Ascending aorta (tissue), 2 donors: Measurements from ENCODE around the gene ENKUR. TPM values are rescaled to one million over a fixed set of nuclear protein-coding genes. Genes with fewer than 3 reads are reported as not detected.
A peak's percentile ranks its signal among the peaks of the same experiment; 100 is the strongest.
"Not testable (repeated sequence)": the region's sequence is repeated elsewhere in the genome, so short reads cannot be mapped to it uniquely, and the experiment has no call there.

ENCODE experiments used
- DNase-seq, 2 donors: peaks; one replicate each; pipeline ENCODE4 v3.0.0-alpha.2; 2019; ENCODE audit warnings: low spot score in 2 of 2
- H3K27ac ChIP-seq, 2 donors: fragments of 200-600 bp; sonication (generic); one replicate each; pipeline ENCODE4 v1.5.1; 2016 to 2017; ENCODE audit warnings: mild to moderate bottlenecking in 1 of 2
- H3K27me3 ChIP-seq: fragments of 200-600 bp; sonication (generic); one replicate; pipeline ENCODE4 v1.5.1; 2017
- H3K36me3 ChIP-seq, 2 donors: fragments of 200-600 bp; sonication (generic); one replicate each; pipeline ENCODE4 v1.5.1; 2016
- H3K4me1 ChIP-seq, 2 donors: fragments of 200-600 bp; sonication (generic); one replicate each; pipeline ENCODE4 v1.5.1; 2016 to 2017; ENCODE audit warnings: mild to moderate bottlenecking in 1 of 2
- H3K4me3 ChIP-seq, 2 donors: fragments of 200-600 bp; sonication (generic); one replicate each; pipeline ENCODE4 v1.5.1; 2016 to 2017; ENCODE audit warnings: mild to moderate bottlenecking in 1 of 2
- H3K9me3 ChIP-seq, 2 donors: fragments of 200-600 bp; sonication (generic); one replicate each; pipeline ENCODE4 v1.5.1; 2016
- intact Hi-C: fragments of 100-400 bp; cut with DNase I; formaldehyde crosslinking; loops from one replicate; pipeline ENCODE4 v1.15.1; 2023
- total RNA-seq: library from RNA; depleted of rRNA; stranded (reverse); fragments of >200 nt; gene quantifications from one replicate; pipeline ENCODE4 v1.1.0, GENCODE V29; 2016
- TF ChIP-seq, protein P1 (sequence below), 3 experiments: fragments of 200-600 bp in 2 of 3; fragments of 450-650 bp in 1 of 3; sonication (generic) in 2 of 3; IDR thresholded peaks; one replicate each; pipeline ENCODE4 v1.5.1; 2016 to 2019; ENCODE audit warnings: antibody characterized with exemption in 3 of 3, mild to moderate bottlenecking in 1 of 3, moderate library complexity in 1 of 3

The ENKUR gene
- total RNA-seq, 1 donor from 2014 or later: not detected

DNA sequence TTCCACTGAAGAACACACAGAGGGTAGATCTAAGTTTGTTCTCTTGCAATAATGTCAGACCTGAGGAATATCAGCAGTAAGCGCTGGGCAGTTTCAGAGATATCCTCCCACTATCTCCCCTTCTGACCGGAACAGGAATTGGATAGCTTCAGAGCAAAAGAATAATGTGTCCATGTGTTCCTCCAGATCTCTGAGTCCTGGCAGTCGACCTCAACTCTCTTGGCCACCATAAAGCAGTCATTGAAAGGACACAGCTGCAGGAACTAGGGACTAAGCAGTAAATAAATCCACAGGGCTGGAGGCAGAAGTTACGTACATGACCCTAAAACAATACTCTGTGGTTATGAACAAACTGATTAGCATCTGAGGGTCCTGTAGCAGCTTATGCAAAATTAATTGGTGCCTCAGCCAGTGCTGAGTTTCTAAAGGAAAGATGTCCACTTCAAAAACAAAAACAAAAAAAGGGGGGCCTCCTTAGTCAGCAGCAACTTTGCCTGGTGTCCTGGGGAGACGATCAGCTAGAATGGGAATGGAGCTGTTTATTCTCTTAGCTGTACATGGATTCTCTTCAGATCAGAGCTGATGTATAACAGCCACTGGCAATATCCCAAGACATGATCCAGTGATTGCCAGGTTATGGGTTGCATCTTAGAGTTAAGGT, 57.1 kb downstream of the ENKUR start:
- TF ChIP-seq, protein P1, sequence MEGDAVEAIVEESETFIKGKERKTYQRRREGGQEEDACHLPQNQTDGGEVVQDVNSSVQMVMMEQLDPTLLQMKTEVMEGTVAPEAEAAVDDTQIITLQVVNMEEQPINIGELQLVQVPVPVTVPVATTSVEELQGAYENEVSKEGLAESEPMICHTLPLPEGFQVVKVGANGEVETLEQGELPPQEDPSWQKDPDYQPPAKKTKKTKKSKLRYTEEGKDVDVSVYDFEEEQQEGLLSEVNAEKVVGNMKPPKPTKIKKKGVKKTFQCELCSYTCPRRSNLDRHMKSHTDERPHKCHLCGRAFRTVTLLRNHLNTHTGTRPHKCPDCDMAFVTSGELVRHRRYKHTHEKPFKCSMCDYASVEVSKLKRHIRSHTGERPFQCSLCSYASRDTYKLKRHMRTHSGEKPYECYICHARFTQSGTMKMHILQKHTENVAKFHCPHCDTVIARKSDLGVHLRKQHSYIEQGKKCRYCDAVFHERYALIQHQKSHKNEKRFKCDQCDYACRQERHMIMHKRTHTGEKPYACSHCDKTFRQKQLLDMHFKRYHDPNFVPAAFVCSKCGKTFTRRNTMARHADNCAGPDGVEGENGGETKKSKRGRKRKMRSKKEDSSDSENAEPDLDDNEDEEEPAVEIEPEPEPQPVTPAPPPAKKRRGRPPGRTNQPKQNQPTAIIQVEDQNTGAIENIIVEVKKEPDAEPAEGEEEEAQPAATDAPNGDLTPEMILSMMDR (IDR thresholded peaks at IDR 0.05): no peak
- no peaks in the 10 kb centered on the region for H3K36me3 ChIP-seq
- intact Hi-C loops: loop anchor here (5.0 kb wide), 2 partner anchors 58 to 103 kb away; partner anchors contain the start of genes ENKUR and THNSL1
- H3K4me1 ChIP-seq: peaks cover 0 to 8% of the 10 kb centered on the region in 2 donors
- H3K4me3 ChIP-seq: peak overlapping the region in 1 of 2 donors; percentile 29
- no peak for DNase-seq
- H3K27ac ChIP-seq: peak overlapping the region; percentile 64 to 65
- H3K9me3 ChIP-seq: no peaks in the 10 kb centered on the region
- no peaks in the 10 kb centered on the region for H3K27me3 ChIP-seq

DNA sequence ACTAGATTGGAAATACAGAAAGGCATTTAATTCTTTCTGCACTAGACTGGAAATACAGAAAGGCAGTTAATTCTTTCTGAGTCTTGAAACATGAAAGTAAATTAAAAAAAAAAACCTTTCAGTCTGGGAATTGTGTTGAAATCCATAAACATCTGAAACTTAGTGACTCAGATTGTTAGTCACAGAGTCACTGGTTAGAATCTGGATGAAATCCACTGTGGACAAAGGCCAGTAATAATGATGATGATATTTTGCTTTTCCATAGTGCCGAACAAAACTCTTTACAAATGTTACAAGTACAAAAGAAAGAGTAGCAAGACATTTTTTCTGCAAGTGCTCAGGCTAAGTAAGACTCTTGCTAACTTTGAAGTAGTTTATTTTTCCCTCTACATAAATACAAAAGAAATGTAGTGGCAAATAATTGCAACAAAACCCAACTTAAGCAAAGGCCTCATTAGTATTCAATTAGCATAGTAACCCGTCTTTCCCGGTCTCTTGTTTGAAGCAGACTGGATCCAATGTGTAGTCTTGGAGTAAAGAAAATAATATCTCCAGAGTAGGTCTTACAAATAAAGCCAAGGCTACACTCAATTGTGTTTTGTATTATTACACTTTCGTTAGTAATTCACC, 57.8 kb downstream of the ENKUR start:
- DNase-seq: no peak
- H3K27me3 ChIP-seq: no peaks in the 10 kb centered on the region
- TF ChIP-seq, protein P1 (IDR thresholded peaks at IDR 0.05): no peak
- no peaks in the 10 kb centered on the region for H3K9me3 ChIP-seq
- intact Hi-C loops: loop anchor here (5.0 kb wide), 2 partner anchors 59 to 104 kb away; partner anchors contain the start of genes ENKUR and THNSL1
- peaks cover 0 to 13% of the 10 kb centered on the region in 2 donors for H3K4me1 ChIP-seq
- no peaks in the 10 kb centered on the region for H3K36me3 ChIP-seq
- peak overlapping the region; percentile 64 to 65 for H3K27ac ChIP-seq
- H3K4me3 ChIP-seq: peak overlapping the region; percentile 20 to 29

DNA sequence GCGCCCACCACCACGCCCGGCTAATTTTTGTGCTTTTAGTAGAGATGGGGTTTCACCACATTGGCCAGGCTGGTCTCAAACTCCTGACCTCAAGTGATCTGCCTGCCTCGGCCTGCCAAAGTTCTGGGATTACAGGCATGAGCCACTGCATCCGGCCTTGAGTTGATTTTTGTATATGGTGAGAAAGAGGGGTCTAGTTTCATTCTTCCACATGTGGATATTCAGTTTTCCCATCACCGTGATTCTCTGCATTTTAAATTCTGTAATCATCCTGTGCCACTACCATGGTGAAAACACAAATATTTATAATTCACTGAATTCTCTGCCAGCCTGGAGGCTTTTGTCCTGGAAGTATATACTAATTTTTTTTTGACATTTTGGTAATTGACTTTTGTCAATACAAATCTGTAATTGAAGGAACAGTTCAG, 58.3 kb downstream of the ENKUR start:
- DNase-seq, H3K4me3 ChIP-seq: not testable (repeated sequence)
- intact Hi-C loops: loop anchor here (2.0 to 5.0 kb wide), 3 partner anchors 60 to 233 kb away; partner anchors contain the start of genes ENKUR and THNSL1

DNA sequence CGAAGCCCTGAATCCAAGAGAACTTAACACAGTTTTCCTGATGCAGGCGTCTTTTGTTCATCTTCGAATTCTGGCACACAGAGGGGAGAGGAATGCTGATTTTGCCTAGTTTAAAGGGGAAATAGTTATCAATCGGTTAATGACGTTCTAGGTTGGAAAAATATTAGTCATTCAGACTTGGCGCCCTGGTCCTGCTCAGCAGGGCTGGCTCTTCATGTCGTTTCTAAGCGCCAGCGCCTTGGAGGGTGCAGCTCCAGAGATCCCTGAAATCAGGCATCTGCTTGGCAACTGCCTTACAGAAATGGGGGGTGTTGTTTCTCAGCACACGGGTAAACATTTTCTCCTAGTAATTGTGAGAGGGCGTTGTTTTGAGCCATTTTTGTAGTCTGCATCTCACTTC, 62.3 kb downstream of the ENKUR start:
- TF ChIP-seq, protein P1 (IDR thresholded peaks at IDR 0.05): no peak
- Histone ChIP-seq H3K27ac (peak overlapping the region in 1 of 2 donors; percentile 4), H3K9me3 (no peaks in the 10 kb centered on the region), H3K4me3 (peak overlapping the region in 1 of 2 donors; percentile 82), H3K27me3 (no peaks in the 10 kb centered on the region), H3K4me1 (peaks cover 3 to 14% of the 10 kb centered on the region in 2 donors), H3K36me3 (no peaks in the 10 kb centered on the region)
- intact Hi-C loops: loop anchor here (5.0 kb wide), 1 partner anchor 41 kb away; no protein-coding TSS in a partner anchor
- DNase-seq: no peak

More for the DNA sequence above, 58.3 kb downstream of the ENKUR start:
- peaks cover 0 to 16% of the 10 kb centered on the region in 2 donors for H3K4me1 ChIP-seq
- H3K36me3 ChIP-seq, H3K27me3 ChIP-seq, H3K9me3 ChIP-seq: not testable (repeated sequence)
- peak overlapping the region; percentile 64 for H3K27ac ChIP-seq

DNA sequence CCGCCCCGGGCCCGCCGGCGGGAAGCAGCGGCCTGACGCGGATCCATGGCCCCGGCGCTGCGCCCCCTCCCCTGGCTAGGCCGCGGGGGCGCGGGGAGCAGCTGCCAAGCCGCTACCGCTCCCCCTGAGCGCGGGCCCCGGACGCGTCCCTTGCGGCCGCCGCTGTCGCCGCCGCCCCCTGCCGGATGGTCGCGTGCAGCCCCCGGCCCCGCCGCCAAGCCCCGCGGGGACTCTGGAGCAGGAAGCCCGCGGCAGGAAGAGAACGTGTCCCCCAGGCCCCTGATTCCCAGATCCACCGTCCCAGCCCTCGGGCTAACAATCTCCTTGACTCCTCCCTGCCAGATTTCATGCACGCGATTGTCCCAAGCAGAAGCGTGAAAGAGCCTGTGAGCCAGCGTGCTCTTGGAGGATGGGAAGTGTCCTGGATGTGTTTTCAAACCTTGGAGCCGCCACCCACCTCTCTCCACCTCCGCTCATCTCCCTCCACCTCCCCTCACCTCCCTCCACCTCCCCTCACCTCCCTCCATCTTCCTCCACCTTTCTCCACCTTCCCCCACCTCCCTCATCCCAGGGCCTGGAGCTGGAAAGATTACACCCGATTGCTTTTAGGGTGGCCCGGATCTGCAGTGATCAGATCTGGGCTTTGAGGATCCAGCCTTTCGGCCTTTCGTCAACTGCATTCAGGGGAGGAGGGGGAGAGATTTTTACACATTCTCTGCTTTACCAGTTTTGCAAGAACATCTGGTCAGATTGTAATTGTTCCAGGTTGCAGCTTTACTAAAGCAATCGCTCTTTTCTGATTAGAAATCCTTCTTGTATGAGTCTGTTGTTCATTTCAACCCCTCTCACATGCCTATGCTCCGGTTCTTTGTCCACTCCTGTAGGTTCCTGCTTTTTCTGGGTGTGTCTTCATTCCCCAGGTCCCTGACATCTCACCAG, 63.0 kb downstream of the ENKUR start:
- H3K4me3 ChIP-seq: peak overlapping the region; percentile 70 to 82
- no peaks in the 10 kb centered on the region for H3K9me3 ChIP-seq
- DNase-seq: peak in 1 of 2 donors; percentile 73
- intact Hi-C loops: loop anchor here (5.0 kb wide), 1 partner anchor 41 kb away; no protein-coding TSS in a partner anchor
- TF ChIP-seq, protein P1 (IDR thresholded peaks at IDR 0.05): peak in 1 of 3 experiments; percentile 3
- H3K27ac ChIP-seq: peak overlapping the region; percentile 38 to 66
- no peaks in the 10 kb centered on the region for H3K27me3 ChIP-seq
- peaks cover 3 to 11% of the 10 kb centered on the region in 2 donors for H3K4me1 ChIP-seq
- no peaks in the 10 kb centered on the region for H3K36me3 ChIP-seq
